Measurements from ENCODE around the gene CD300LF.
A peak's percentile ranks its signal among the peaks of the same experiment; 100 is the strongest.

The CD300LF gene

GRCh38 chr17:74745548-74746177 is 32.9 kb upstream of the CD300LF start:
- DNase-seq: no peak

GRCh38 chr17:74744714-74745547 is 32.2 kb upstream of the CD300LF start:
- peak in 1 of 2 experiments; percentile 52 for DNase-seq

DNA sequence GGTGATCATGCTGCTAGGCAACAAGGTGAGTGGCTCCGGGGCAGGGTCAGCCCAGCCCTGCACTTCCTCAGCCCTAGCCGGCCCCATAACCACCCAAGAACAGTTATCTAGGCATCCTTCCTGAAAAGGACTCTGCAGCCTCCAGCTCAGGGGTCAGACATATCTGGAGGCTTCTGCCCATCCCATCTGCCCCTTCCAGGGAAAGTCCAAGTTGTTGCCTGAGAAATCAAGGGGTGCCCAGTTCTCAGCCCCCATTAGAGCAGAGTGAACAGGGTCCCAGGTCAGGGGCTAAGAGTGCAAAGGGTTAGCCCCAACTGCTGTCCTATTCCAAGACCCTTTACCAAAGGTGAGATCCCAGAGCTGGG is 31.6 kb upstream of the CD300LF start:
- DNase-seq: no peak

DNA sequence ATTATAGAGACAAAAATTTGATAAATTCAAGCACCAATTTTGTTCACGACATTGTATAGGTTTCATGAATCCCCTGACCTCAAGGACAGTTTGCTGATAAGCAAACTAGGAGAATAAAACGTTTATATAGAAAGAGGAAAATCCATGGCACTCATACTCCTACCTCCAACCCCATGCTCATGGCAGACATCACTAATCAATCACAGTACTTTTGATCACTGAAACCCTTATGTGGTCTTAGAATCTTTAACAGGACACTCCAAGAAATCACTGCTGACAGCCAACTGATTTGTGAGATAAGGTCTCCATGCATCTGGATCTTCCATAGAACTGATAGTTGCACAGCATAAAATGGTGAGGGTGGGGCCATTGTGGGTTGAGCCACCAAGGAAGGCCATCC is 31.0 kb upstream of the CD300LF start:
- DNase-seq: no peak

DNA sequence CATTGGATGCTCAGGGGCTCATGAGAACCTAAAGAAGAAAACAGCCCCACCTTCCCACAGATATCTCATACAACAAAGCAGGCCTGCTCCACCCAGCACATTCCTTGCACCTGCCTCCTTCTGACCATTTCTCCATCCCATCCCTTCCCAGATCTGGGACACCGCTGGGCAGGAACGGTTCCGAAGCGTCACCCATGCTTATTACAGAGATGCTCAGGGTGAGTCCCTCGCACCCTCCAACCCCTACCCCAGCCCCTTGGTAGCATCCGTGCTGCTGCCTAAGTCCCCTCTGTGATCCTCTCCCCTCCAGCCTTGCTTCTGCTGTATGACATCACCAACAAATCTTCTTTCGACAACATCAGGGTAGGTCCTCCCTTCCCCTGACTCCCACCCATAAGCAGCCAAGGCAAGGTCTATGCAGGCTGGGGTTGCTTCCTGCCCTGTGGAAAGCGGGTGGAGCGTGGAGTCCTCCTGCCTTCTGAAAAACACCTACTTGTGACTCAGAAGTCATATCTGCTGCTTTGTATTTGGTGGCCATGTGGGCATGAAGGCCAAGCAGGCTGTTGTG is 30.3 kb upstream of the CD300LF start:
- DNase-seq: no peak

- no peak for DNase-seq
Observed at GRCh38 chr17:74742153-74742515, 29.4 kb upstream of the CD300LF start.

- DNase-seq: no peak
Observed at GRCh38 chr17:74740641-74741387, 28.1 kb upstream of the CD300LF start.

- DNase-seq: no peak
Observed at GRCh38 chr17:74740173-74740572, 27.4 kb upstream of the CD300LF start.

GRCh38 chr17:74739227-74739831 is 26.6 kb upstream of the CD300LF start:
- no peak for DNase-seq

GRCh38 chr17:74738051-74738996 is 25.6 kb upstream of the CD300LF start:
- no peak for DNase-seq

DNA sequence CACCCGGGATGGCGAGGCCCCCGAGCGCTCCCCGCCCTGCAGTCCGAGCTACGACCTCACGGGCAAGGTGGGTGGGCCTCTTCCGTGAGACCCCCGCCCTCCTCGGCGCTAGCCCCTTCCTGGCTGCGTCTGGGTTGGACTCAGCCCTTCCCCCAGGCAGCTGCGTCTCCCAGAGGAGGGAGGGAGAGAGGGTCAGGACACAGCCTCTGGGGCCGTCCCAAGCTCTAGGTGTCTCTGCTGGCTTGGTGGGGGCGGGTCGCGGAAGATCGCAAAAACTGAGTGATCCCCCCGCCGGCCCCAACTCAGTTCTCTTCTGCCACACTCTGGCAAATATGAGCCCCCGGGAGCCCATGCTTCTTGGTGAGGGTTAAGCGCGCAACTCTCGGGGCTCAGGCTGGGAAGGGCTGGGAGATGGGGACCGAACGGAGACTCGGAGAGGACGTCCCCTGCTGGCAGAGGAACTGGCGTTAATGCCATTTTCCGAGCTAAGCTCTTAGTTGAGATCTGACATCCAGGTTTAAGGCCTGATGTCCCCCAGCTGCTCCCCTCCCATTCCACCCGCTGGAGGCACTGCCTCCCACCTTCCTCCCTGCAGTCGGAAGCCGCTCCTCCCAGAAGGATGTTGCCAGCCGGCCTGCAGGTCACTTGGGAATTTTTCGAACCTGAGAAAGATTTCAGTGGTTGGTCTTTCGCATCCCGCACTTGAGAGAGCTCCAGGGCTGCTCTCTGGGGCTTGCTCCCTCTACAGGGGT is 24.8 kb upstream of the CD300LF start:
- DNase-seq: no peak

- DNase-seq: no peak
Observed at GRCh38 chr17:74736513-74737298, 24.0 kb upstream of the CD300LF start, which contains the start of gene RAB37. TSS of gene RAB37 (plus strand) at chr17:74737256. CDS start at chr17:74737273, 17 bp downstream.

DNA sequence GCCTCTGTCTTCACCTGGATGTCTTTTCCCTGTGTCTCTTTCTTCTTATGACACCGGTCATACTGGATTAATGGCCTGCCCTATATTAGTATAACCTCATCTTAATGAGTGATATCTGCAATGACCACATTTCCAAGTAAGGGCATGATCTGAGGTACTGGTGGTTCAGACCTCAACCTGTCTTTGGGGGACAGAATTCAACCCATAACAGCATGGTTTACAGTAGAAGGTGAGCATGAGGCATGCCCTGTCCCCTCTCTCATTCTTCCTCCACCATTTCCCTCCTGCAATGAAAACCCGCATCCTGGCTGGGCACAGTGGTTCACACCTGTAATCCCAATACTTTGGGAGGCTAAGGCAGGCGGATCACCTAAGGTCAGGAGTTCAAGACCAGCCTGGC is 21.5 kb upstream of the CD300LF start:
- DNase-seq: no peak

DNA sequence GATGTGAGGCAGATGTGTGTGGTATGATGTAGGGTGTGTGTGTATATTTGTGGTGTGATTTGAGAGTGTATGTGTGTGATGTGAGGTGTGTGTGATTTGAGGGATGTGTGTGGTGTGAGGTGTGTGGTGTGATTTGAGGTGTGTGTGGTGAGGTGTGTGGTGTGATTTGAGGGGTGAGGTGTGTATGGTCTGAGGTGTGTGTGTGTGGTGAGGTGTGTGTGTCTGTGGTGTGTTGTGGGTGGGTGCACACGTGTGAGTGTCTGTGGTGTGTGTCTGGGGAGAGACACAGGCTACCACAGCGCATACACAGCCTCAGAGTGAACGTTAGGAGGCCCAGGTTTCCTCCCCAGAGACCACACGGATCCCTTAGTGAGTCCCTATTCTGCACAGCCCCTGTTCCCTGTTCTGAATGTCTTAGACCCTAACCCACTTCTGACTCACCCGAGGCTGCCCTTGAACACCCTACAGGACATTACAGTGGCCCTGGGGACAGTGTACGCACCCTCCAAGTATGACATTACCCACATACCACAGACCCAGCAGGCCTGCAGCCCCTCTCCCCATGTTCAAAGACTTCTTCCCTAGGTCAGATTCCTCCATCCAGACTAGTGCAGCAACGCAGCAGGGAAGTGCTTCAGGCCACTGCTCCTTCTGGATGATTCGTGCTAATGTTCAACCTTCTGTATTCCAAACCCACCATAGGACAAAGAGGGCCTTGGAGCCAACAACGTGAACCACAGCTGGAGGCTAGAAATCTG is 20.8 kb upstream of the CD300LF start:
- DNase-seq: no peak

DNA sequence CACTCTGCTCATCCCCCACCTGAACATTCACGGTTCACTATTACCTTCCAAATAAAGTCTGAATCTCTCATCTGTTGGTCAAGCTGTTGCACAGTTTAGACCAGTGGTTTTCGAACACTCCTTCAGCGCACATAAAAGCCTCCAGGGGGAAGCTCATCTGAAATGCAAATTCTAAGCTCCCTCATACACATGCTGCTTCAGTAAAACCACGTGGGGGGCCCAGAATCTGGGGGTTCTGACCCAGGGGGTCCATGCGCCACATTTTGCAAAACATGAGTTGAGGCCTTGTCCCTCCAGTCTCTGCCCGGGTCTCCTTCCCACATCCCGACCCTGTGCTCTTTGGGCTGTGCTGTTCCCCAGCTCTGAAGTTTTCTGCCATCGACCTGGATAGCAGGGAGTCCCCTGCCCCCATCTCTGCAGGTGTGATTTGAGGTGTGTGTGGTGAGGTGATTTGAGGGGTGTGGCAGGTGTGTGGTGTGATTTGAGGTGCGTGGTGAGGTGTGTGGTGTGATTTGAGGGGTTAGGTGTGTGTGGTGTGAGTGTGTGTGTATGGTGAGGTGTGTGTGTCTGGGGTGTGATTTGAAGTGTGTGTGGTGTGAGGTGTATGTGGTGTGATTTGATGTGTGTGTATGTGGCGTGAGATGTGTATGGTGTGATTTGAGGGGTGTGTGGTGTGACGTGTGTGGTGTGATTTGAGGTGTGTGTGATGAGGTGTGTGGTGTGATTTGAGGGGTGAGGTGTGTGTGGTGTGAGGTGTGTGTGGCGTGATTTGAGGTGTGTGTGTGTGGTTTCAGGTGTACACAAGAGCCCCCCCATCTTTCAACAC is 19.5 kb upstream of the CD300LF start:
- DNase-seq: no peak

GRCh38 chr17:74731347-74731605 is 18.6 kb upstream of the CD300LF start:
- no peak for DNase-seq

DNA sequence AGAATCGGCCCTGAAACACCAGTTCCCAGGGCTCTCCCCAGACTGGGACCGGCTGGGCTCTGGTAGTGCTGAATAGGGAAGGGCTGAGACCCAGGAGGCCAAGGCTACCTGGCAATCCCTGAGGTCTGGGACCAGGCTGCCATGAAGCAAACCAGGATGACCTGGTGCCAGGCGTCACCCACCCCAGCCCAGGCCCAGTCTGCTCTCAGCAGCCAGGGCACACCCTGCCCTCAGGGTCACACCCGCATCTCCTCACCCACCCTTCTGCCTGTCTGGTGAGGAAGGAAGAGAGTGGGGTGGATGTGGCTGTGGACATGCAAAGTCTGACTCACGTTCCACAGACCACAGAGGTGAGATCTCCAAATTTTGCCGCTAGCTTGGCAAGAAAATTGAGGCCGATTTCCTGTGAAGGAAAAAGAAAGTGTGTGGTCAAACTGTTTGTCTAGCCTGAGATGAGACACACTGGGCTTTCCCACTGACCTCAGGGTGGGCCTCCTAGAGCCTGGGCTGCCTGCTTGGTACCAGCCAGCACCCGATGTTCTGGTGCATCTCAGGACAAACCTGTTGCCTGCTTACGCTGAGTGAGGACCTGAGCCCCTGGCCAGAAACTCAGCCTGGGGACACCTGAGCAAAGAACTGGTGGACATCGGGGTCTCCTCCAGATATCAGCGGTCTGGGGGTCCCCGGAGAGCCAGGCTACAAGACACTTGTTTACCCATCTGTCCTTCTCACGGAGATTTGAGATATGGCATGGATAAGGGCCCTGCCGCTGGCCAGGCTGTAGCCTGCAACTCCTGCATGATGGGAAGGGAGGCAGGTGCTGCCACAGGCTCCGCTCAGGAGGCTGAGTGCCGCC is 18.0 kb upstream of the CD300LF start:
- no peak for DNase-seq

- no peak for DNase-seq
Observed at GRCh38 chr17:74729866-74730265, 17.1 kb upstream of the CD300LF start.

All from cerebellar nuclear complex (tissue), 1 donor.